H1 (cell line): Measurements from ENCODE around the gene TBRG4. TPM values are rescaled to one million over a fixed set of nuclear protein-coding genes. Genes with fewer than 3 reads are reported as not detected.

Experiments used
- CTCF ChIA-PET: fragments of 300-600 bp; sonication (Branson Sonifier 250); formaldehyde crosslinking; loops from one replicate; lab custom pipeline; 2021; ENCODE audit not compliant: partially characterized antibody; lab: Charles Lee
- POLR2A ChIA-PET: fragments of 300-600 bp; sonication (Branson Sonifier 250); formaldehyde crosslinking; loops from one replicate; lab custom pipeline; 2021; ENCODE audit warnings: inconsistent platforms; ENCODE audit not compliant: partially characterized antibody; lab: Charles Lee
- DNase-seq, 2 experiments: peaks; one replicate each; pipeline versions ENCODE4 v3.0.0 to v3.0.0-alpha.2; 2010 to 2022; ENCODE audit warnings: low spot score in 2 of 2, low read depth in 1 of 2, mixed read lengths in 1 of 2
- FAIRE-seq: peaks from 2 replicates; lab custom pipeline; 2011; peaks lifted over from hg19 to GRCh38; lab: Jason Lieb, UNC
- H2AFZ ChIP-seq: 2 replicates; pipeline ENCODE4 v1.8.1; 2012; ENCODE audit warnings: low read length, inconsistent platforms
- H2AK5ac ChIP-seq: 2 replicates; pipeline ENCODE4 v1.6.1; 2013; ENCODE audit warnings: low read depth, low read length
- H2BK120ac ChIP-seq: replicated peaks from 2 replicates; pipeline ENCODE3; 2013; ENCODE audit warnings: low read depth, low read length, inconsistent platforms
- H2BK12ac ChIP-seq: 2 replicates; pipeline ENCODE4 v1.6.1; 2013; ENCODE audit warnings: low read depth, low read length
- H2BK15ac ChIP-seq: 2 replicates; pipeline ENCODE4 v1.6.1; 2013; ENCODE audit warnings: low read length
- H2BK20ac ChIP-seq: 2 replicates; pipeline ENCODE4 v1.6.1; 2013; ENCODE audit warnings: low read length
- H2BK5ac ChIP-seq: 2 replicates; pipeline ENCODE4 v1.6.1; 2013; ENCODE audit warnings: low read depth, low read length
- H3K14ac ChIP-seq: 2 replicates; pipeline ENCODE4 v1.6.1; 2013; ENCODE audit warnings: inconsistent platforms; ENCODE audit not compliant: insufficient read length
- H3K18ac ChIP-seq: 2 replicates; pipeline ENCODE4 v1.6.1; 2013; ENCODE audit warnings: low read length; ENCODE audit errors: extremely low read depth
- H3K23ac ChIP-seq: 2 replicates; pipeline ENCODE4 v1.6.1; 2013; ENCODE audit warnings: inconsistent platforms; ENCODE audit not compliant: insufficient read length
- H3K23me2 ChIP-seq: 2 replicates; pipeline ENCODE4 v1.6.1; 2013; ENCODE audit warnings: low read depth, low read length
- H3K27ac ChIP-seq: 2 replicates; pipeline ENCODE4 v1.6.1; 2011; ENCODE audit warnings: low read depth, low read length, inconsistent platforms
- H3K27me3 ChIP-seq, 4 experiments: replicated peaks in 1 of 4; 1 replicate in 1 of 4; 2 replicates in 3 of 4; pipeline versions ENCODE4 v1.6.1 to v1.8.1; 2011 to 2013; ENCODE audit warnings: low read length in 3 of 4, mild to moderate bottlenecking in 3 of 4, inconsistent platforms in 2 of 4, mixed read lengths in 2 of 4, moderate library complexity in 1 of 4; ENCODE audit not compliant: control insufficient read depth in 3 of 4, insufficient read depth in 3 of 4; ENCODE audit errors: extremely low read depth in 1 of 4
- H3K36me3 ChIP-seq, 4 experiments: 2 replicates each; pipeline versions ENCODE4 v1.6.1 to v1.8.1; 2011 to 2013; ENCODE audit warnings: mild to moderate bottlenecking in 4 of 4, low read length in 3 of 4, moderate library complexity in 2 of 4, control low read depth in 1 of 4, inconsistent platforms in 1 of 4; ENCODE audit not compliant: insufficient read depth in 4 of 4, control insufficient read depth in 2 of 4
- H3K4ac ChIP-seq: replicated peaks from 2 replicates; pipeline ENCODE3; 2013; ENCODE audit warnings: low read length, low read depth, mixed read lengths, inconsistent platforms; ENCODE audit not compliant: insufficient read length
- H3K4me1 ChIP-seq, 4 experiments: replicated peaks in 1 of 4; 1 replicate in 1 of 4; 2 replicates in 3 of 4; pipeline versions ENCODE4 v1.6.1 to v1.8.1; 2011 to 2013; ENCODE audit warnings: low read length in 3 of 4, inconsistent platforms in 2 of 4, mixed read lengths in 1 of 4; ENCODE audit not compliant: insufficient read depth in 4 of 4, control insufficient read depth in 3 of 4
- H3K4me2 ChIP-seq, 2 experiments: 2 replicates each; pipeline versions ENCODE4 v1.6.1 to v1.8.1; 2011 to 2013; ENCODE audit warnings: low read depth in 2 of 2, low read length in 2 of 2, control low read depth in 1 of 2, inconsistent platforms in 1 of 2, mild to moderate bottlenecking in 1 of 2; ENCODE audit not compliant: insufficient read depth in 1 of 2
- H3K4me3 ChIP-seq, 4 experiments: fragments of 200-600, 300-600 bp in 1 of 4; sonication (generic), shearing (Covaris generic), sonication (Bioruptor Twin) in 1 of 4; 2 replicates each; pipeline versions ENCODE4 v1.5.1 to v1.8.1; 2011 to 2016; ENCODE audit warnings: low read length in 4 of 4, low read depth in 3 of 4, control low read depth in 2 of 4, inconsistent platforms in 2 of 4, mild to moderate bottlenecking in 2 of 4, mixed read lengths in 1 of 4, moderate library complexity in 1 of 4; ENCODE audit not compliant: insufficient read depth in 2 of 4; ENCODE audit errors: extremely low read depth in 1 of 4
- H3K56ac ChIP-seq: replicated peaks from 2 replicates; pipeline ENCODE3; 2013; ENCODE audit warnings: low read depth, mild to moderate bottlenecking, mixed read lengths, low read length, inconsistent platforms; ENCODE audit not compliant: insufficient read length
- H3K79me1 ChIP-seq: 2 replicates; pipeline ENCODE4 v1.6.1; 2013; ENCODE audit warnings: low read depth, low read length, control low read depth
- H3K79me2 ChIP-seq, 2 experiments: 2 replicates each; pipeline versions ENCODE4 v1.6.1 to v1.8.1; 2012 to 2013; ENCODE audit warnings: low read length in 2 of 2, mild to moderate bottlenecking in 2 of 2, inconsistent platforms in 1 of 2; ENCODE audit not compliant: insufficient read depth in 2 of 2, control insufficient read depth in 1 of 2
- H3K9ac ChIP-seq, 4 experiments: replicated peaks in 1 of 4; 1 replicate in 1 of 4; 2 replicates in 3 of 4; pipeline versions ENCODE4 v1.6.1 to v1.8.1; 2011 to 2013; ENCODE audit warnings: low read depth in 3 of 4, low read length in 3 of 4, control low read depth in 2 of 4, mild to moderate bottlenecking in 2 of 4, moderate library complexity in 2 of 4, inconsistent platforms in 1 of 4; ENCODE audit errors: extremely low read depth in 1 of 4
- H3K9me3 ChIP-seq, 2 experiments: 2 replicates each; pipeline versions ENCODE4 v1.6.1 to v1.8.1; 2012 to 2013; ENCODE audit warnings: mild to moderate bottlenecking in 2 of 2, moderate library complexity in 2 of 2, control low read depth in 1 of 2, inconsistent platforms in 1 of 2, low read depth in 1 of 2, low read length in 1 of 2, mixed read lengths in 1 of 2; ENCODE audit not compliant: insufficient read depth in 2 of 2
- H4K20me1 ChIP-seq, 2 experiments: replicated peaks in 1 of 2; 2 replicates each; pipeline versions ENCODE3 to v1.8.1; 2011 to 2013; ENCODE audit warnings: inconsistent platforms in 2 of 2, low read length in 2 of 2, mild to moderate bottlenecking in 1 of 2; ENCODE audit not compliant: insufficient read depth in 2 of 2, control insufficient read depth in 1 of 2
- H4K5ac ChIP-seq: 2 replicates; pipeline ENCODE4 v1.6.1; 2013; ENCODE audit warnings: low read length, low read depth, mixed read lengths, inconsistent platforms; ENCODE audit not compliant: insufficient read length
- H4K8ac ChIP-seq: 2 replicates; pipeline ENCODE4 v1.8.0; 2013; ENCODE audit warnings: mild to moderate bottlenecking, moderate library complexity, low read length, inconsistent platforms; ENCODE audit not compliant: insufficient read depth; ENCODE audit errors: extremely low read depth
- H4K91ac ChIP-seq: replicated peaks from 2 replicates; pipeline ENCODE3; 2013; ENCODE audit warnings: low read length, mixed read lengths, inconsistent platforms; ENCODE audit not compliant: insufficient read length
- ATF2 ChIP-seq: IDR thresholded peaks from 2 replicates; pipeline ENCODE4 v1.6.1; 2012; ENCODE audit warnings: low read length, inconsistent platforms
- E2F6 ChIP-seq: IDR thresholded peaks from 2 replicates; pipeline ENCODE4 v1.6.1; 2012; ENCODE audit warnings: inconsistent platforms
- EZH2 ChIP-seq: fragments of 200-600 bp; sonication (generic); IDR thresholded peaks from 2 replicates; pipeline ENCODE4 v1.7.1; 2012; ENCODE audit warnings: low read depth, mild to moderate bottlenecking, moderate library complexity, low read length, inconsistent platforms; ENCODE audit not compliant: severe bottlenecking
- GABPA ChIP-seq: IDR thresholded peaks from 2 replicates; pipeline ENCODE4 v1.6.1; 2011; ENCODE audit warnings: mild to moderate bottlenecking, low read length, moderate library complexity, borderline replicate concordance; ENCODE audit not compliant: insufficient read depth
- HDAC2 ChIP-seq, 2 experiments: fragments of 300-600 bp in 1 of 2; sonication (generic) in 1 of 2; IDR thresholded peaks; 2 replicates each; pipeline ENCODE4 v1.6.1; 2011 to 2012; ENCODE audit warnings: low read depth in 2 of 2, low read length in 2 of 2, mild to moderate bottlenecking in 2 of 2, moderate library complexity in 2 of 2, borderline replicate concordance in 1 of 2, inconsistent platforms in 1 of 2
- MAX ChIP-seq: IDR thresholded peaks from 2 replicates; pipeline ENCODE4 v1.6.1; 2012; ENCODE audit warnings: inconsistent platforms
- POLR2AphosphoS5 ChIP-seq: IDR thresholded peaks from 2 replicates; pipeline ENCODE4 v1.6.1; 2011; ENCODE audit warnings: low read depth, low read length
- TEAD4 ChIP-seq: IDR thresholded peaks from 2 replicates; pipeline ENCODE4 v1.6.1; 2012; ENCODE audit warnings: low read depth, low read length, inconsistent platforms, mixed read lengths
- YY1 ChIP-seq: IDR thresholded peaks from 2 replicates; pipeline ENCODE4 v1.6.1; 2011; ENCODE audit warnings: low read depth, mild to moderate bottlenecking, low read length
- WGBS, 2 experiments: shearing (Covaris generic) in 1 of 2; methylation state at CpG; one replicate each; pipeline versions ENCODE4 v1.1.6 to v1.1.7; 2013 to 2015; ENCODE audit warnings: low lambda C conversion rate in 2 of 2, mixed read lengths in 2 of 2, inconsistent platforms in 1 of 2, low coverage in 1 of 2, missing lambda C conversion rate in 1 of 2; ENCODE audit not compliant: insufficient replicate concordance in 2 of 2, insufficient coverage in 1 of 2, insufficient read length in 1 of 2; ENCODE audit errors: extremely low coverage in 1 of 2, missing lambda C conversion rate in 1 of 2; 5-methylcytosine and 5-hydroxymethylcytosine counted together
- polyA plus RNA-seq, 7 experiments: library from polyadenylated mRNA; depleted of rRNA in 3 of 7; stranded (reverse) in 5 of 7; unstranded in 2 of 7; fragments of >200 nt in 5 of 7; fragments of 200-250 nt in 2 of 7; gene quantifications; 1 replicate in 5 of 7; 2 replicates in 1 of 7; 4 replicates in 1 of 7; pipeline versions ENCODE4 v1.2.1 to v1.2.3, GENCODE V29; 2011 to 2013; ENCODE audit warnings: missing spikeins in 2 of 7, mixed read lengths in 2 of 7
- total RNA-seq: library from RNA; stranded (reverse); fragmentation: NEBNext Ultra II Directional; extraction: Animal tissue kit (Norgen Biotek cat#: 25700); gene quantifications from 2 replicates; pipeline ENCODE4 v1.2.1, GENCODE V29; 2021

TBRG4 gene
- total and polyA plus RNA-seq, 2 of the 8 experiments (the other 6 are each of a cell fraction or from before 2014, with no cell fraction given) = 110 to 137 TPM

- peaks cover 0 to 3% of the 10 kb centered on the region in 2 experiments for H4K20me1 ChIP-seq
- H3K27me3 ChIP-seq = no peaks in the 10 kb centered on the region
- no peaks in the 10 kb centered on the region for H3K23me2 ChIP-seq
- H3K79me2 ChIP-seq = no peaks in the 10 kb centered on the region
- H3K4me2 ChIP-seq = no peak overlapping the region
- no peak overlapping the region for H2BK5ac ChIP-seq
- no peaks in the 10 kb centered on the region for H3K9me3 ChIP-seq
- 91% methylated on average over 15 of the region's 17 CpGs; no CpG with 5 or more reads in 1 of the 2 experiments for WGBS, 2 experiments
- H3K14ac ChIP-seq = no peak overlapping the region
- H3K36me3 ChIP-seq = peaks cover 0 to 6% (median 2%) of the 10 kb centered on the region in 4 experiments; a peak in 4 of 8 replicates
- no peaks in the 10 kb centered on the region for H3K79me1 ChIP-seq
- no peak overlapping the region for H2BK20ac ChIP-seq
- H2BK12ac ChIP-seq = no peak overlapping the region
- DNase-seq (no peak), FAIRE-seq (no peak)
- no peak overlapping the region for H3K4ac ChIP-seq
- H4K91ac ChIP-seq = no peak overlapping the region
- H2BK120ac ChIP-seq = no peak overlapping the region
- H3K18ac ChIP-seq = no peak overlapping the region
- H3K23ac ChIP-seq = no peak overlapping the region
- no peak overlapping the region; the same call in 1 of the 2 replicates for H4K8ac ChIP-seq
- no peaks in the 10 kb centered on the region; a peak in 1 of 7 replicates for H3K4me1 ChIP-seq
- no peak overlapping the region for H4K5ac ChIP-seq
- no peak overlapping the region for H3K27ac ChIP-seq
- H2AFZ ChIP-seq = no peak overlapping the region
- H3K9ac ChIP-seq = no peak overlapping the region
- no peak overlapping the region for H3K4me3 ChIP-seq
- H2AK5ac ChIP-seq = no peak overlapping the region
- ChIA-PET CTCF (interaction anchor here (1.0 to 1.7 kb wide), 3 partner anchors 11 to 107 kb away, joined by 3 to 8 read pairs (median 7); no protein-coding TSS in a partner anchor), POLR2A (interaction anchor here (0.8 to 1.6 kb wide), 4 partner anchors 9 to 95 kb away, joined by 3 read pairs; partner anchors contain the start of gene NACAD)
- H3K56ac ChIP-seq = no peak overlapping the region
- no peak overlapping the region for H2BK15ac ChIP-seq
- TF ChIP-seq EZH2 = no peak
- TF ChIP-seq HDAC2 (IDR thresholded peaks at IDR 0.05; ENCODE audit: borderline replicate concordance in 1 of 2, low read depth in 2 of 2, low read length in 2 of 2) = no peak
- TF ChIP-seq E2F6 = no peak
- no peak for TF ChIP-seq MAX
- no peak for TF ChIP-seq GABPA
- no peak for TF ChIP-seq POLR2AphosphoS5
- TF ChIP-seq TEAD4 = no peak
- no peak for TF ChIP-seq ATF2
- no peak for TF ChIP-seq YY1
Measured at GRCh38 chr7:45080265-45080957, 31.1 kb downstream of the TBRG4 start.
